Retina (tissue), 1 donor: ENCODE results near the gene DAB2.
"Not testable (repeated sequence)": the region's sequence is repeated elsewhere in the genome, so short reads cannot be mapped to it uniquely, and the experiment has no call there.

Experiments
- DNase-seq: peaks from one replicate; pipeline ENCODE4 v3.0.0-alpha.2; 2016

The DAB2 gene

GRCh38 chr5:39376293-39376714 is 48.5 kb downstream of the DAB2 start:
- DNase-seq: peak; percentile 57

GRCh38 chr5:39373791-39374190 is 51.0 kb downstream of the DAB2 start:
- no peak for DNase-seq

GRCh38 chr5:39371367-39371635 is 53.5 kb downstream of the DAB2 start:
- no peak for DNase-seq

GRCh38 chr5:39370555-39371366 is 54.0 kb downstream of the DAB2 start:
- no peak for DNase-seq

- no peak for DNase-seq
These were observed 55.5 kb downstream of the DAB2 start for GRCh38 chr5:39369123-39369815.

GRCh38 chr5:39368116-39368515 is 56.7 kb downstream of the DAB2 start:
- no peak for DNase-seq

- DNase-seq: no peak
These were observed 57.1 kb downstream of the DAB2 start for GRCh38 chr5:39367711-39368110.

GRCh38 chr5:39364367-39364766 is 60.4 kb downstream of the DAB2 start, which contains the start of gene C9:
Gene C9, minus strand, starts transcription at chr5:39364495. Its CDS starts 31 bp downstream, at chr5:39364464.
- no peak for DNase-seq

GRCh38 chr5:39363217-39363616 is 61.6 kb downstream of the DAB2 start:
- no peak for DNase-seq

- DNase-seq: no peak
These were observed 62.1 kb downstream of the DAB2 start for GRCh38 chr5:39362646-39363045.

- DNase-seq: no peak
These were observed 63.5 kb downstream of the DAB2 start for GRCh38 chr5:39361306-39361705.

GRCh38 chr5:39360471-39361111 is 64.2 kb downstream of the DAB2 start:
- DNase-seq: no peak

GRCh38 chr5:39356263-39356662 is 68.5 kb downstream of the DAB2 start:
- DNase-seq: no peak

GRCh38 chr5:39355324-39355723 is 69.5 kb downstream of the DAB2 start:
- no peak for DNase-seq

GRCh38 chr5:39353717-39354399 is 70.9 kb downstream of the DAB2 start:
- DNase-seq: no peak

GRCh38 chr5:39352951-39353350 is 71.8 kb downstream of the DAB2 start:
- DNase-seq: no peak

- DNase-seq: no peak
These were observed 72.6 kb downstream of the DAB2 start for GRCh38 chr5:39352170-39352569.

- no peak for DNase-seq
These were observed 75.3 kb downstream of the DAB2 start for GRCh38 chr5:39349484-39349883.

- DNase-seq: no peak
These were observed 82.3 kb downstream of the DAB2 start for GRCh38 chr5:39342460-39342859.

- DNase-seq: no peak
These were observed 82.9 kb downstream of the DAB2 start for GRCh38 chr5:39341896-39342295.

- no peak for DNase-seq
These were observed 84.3 kb downstream of the DAB2 start for GRCh38 chr5:39340506-39340905.

GRCh38 chr5:39337252-39337915 is 87.4 kb downstream of the DAB2 start:
- no peak for DNase-seq

- DNase-seq: not testable (repeated sequence)
These were observed 90.5 kb downstream of the DAB2 start for GRCh38 chr5:39334296-39334695.
